Prostate gland (tissue), 2 donors: ENCODE results near the gene MANBA. TPM values are rescaled to one million over a fixed set of nuclear protein-coding genes. Genes with fewer than 3 reads are reported as not detected.

Experiments
- DNase-seq: peaks from one replicate; pipeline ENCODE4 v3.0.0-alpha.2; 2019; ENCODE audit warnings: low spot score
- H3K27ac ChIP-seq, 2 donors: fragments of 200-600 bp; sonication (generic); 2 replicates each; pipeline ENCODE4 v1.5.1; 2017 to 2019
- H3K27me3 ChIP-seq: fragments of 200-600 bp; sonication (generic); replicated peaks from 2 replicates; pipeline ENCODE4 v1.5.1; 2019; ENCODE audit not compliant: insufficient read depth
- H3K36me3 ChIP-seq, 2 donors: fragments of 200-600 bp; sonication (generic); 1 replicate in 1 of 2; 2 replicates in 1 of 2; pipeline versions ENCODE4 v1.5.1 to v1.8.1; 2017 to 2019
- H3K4me1 ChIP-seq: fragments of 200-600 bp; sonication (generic); replicated peaks from 2 replicates; pipeline ENCODE4 v1.5.1; 2019
- H3K4me3 ChIP-seq, 2 donors: fragments of 200-600 bp; sonication (generic); 2 replicates each; pipeline ENCODE4 v1.5.1; 2017 to 2019
- H3K9me3 ChIP-seq: fragments of 200-600 bp; sonication (generic); 2 replicates; pipeline ENCODE4 v1.5.1; 2017
- POLR2A ChIP-seq: fragments of 450-650 bp; IDR thresholded peaks from one replicate; pipeline ENCODE4 v1.6.1; 2016; ENCODE audit warnings: antibody characterized with exemption, mild to moderate bottlenecking
- POLR2AphosphoS5 ChIP-seq: sonication (generic); formaldehyde crosslinking; IDR thresholded peaks from one replicate; pipeline ENCODE4 v1.6.1; 2017; ENCODE audit warnings: antibody characterized with exemption
- WGBS: methylation state at CpG from one replicate; pipeline ENCODE4 v1.1.5; 2018; 5-methylcytosine and 5-hydroxymethylcytosine counted together
- intact Hi-C: fragments of 100-400 bp; cut with DNase I; formaldehyde crosslinking; loops from one replicate; pipeline ENCODE4 v1.14.2; 2022
- total RNA-seq, 2 donors: library from RNA; depleted of rRNA; stranded (reverse); fragments of >200 nt; gene quantifications; one replicate each; pipeline ENCODE4 v1.1.0, GENCODE V29; 2016
- TF ChIP-seq, protein P1 (sequence below), 4 experiments: fragments of 200-600 bp in 2 of 4; fragments of 450-650 bp in 2 of 4; sonication (generic) in 2 of 4; IDR thresholded peaks; 1 replicate in 3 of 4; 2 replicates in 1 of 4; pipeline ENCODE4 v1.5.1; 2016 to 2019; ENCODE audit warnings: antibody characterized with exemption in 4 of 4, mild to moderate bottlenecking in 2 of 4, moderate library complexity in 2 of 4

The MANBA gene
- total RNA-seq, 2 donors from 2014 or later = 29.7 to 41.6 TPM

DNA sequence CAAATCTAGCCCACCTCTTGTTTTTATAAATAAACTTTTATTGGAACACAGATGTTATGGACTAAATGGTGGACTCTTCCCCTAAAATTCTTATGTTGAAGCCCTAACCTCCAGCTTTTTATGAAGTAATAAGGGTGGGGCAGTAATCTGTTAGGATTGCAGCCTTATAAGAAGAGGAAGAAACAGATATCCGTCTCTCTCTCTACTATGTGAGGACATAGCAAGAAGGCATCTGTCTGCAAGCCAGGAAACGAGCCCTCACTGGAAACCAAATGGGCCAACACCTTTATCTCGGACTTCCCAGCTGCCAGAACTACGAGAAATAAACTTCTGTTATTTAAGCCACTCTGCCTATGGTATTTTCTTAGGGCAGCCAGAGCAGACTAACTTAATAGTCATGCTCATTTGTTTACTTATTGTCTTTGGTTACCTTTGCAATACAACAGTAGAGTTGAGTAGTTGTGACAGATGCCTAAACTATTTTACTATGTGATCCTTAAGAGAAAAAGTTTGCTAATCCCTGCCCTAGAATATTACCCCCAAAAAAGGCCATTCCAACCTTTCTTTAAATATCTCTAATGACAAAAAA, 67.4 kb downstream of the MANBA start:
- 86% methylated on average over 4 of the region's 4 CpGs for WGBS
- Histone ChIP-seq H3K27me3 (no peaks in the 10 kb centered on the region), H3K27ac (no peak overlapping the region), H3K4me3 (no peak overlapping the region), H3K36me3 (no peaks in the 10 kb centered on the region), H3K4me1 (no peaks in the 10 kb centered on the region), H3K9me3 (no peaks in the 10 kb centered on the region)
- no peak for TF ChIP-seq POLR2AphosphoS5
- TF ChIP-seq, protein P1, sequence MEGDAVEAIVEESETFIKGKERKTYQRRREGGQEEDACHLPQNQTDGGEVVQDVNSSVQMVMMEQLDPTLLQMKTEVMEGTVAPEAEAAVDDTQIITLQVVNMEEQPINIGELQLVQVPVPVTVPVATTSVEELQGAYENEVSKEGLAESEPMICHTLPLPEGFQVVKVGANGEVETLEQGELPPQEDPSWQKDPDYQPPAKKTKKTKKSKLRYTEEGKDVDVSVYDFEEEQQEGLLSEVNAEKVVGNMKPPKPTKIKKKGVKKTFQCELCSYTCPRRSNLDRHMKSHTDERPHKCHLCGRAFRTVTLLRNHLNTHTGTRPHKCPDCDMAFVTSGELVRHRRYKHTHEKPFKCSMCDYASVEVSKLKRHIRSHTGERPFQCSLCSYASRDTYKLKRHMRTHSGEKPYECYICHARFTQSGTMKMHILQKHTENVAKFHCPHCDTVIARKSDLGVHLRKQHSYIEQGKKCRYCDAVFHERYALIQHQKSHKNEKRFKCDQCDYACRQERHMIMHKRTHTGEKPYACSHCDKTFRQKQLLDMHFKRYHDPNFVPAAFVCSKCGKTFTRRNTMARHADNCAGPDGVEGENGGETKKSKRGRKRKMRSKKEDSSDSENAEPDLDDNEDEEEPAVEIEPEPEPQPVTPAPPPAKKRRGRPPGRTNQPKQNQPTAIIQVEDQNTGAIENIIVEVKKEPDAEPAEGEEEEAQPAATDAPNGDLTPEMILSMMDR (IDR thresholded peaks at IDR 0.05) = no peak
- no peak for TF ChIP-seq POLR2A
- intact Hi-C loops = no loop called here
- no peak for DNase-seq

DNA sequence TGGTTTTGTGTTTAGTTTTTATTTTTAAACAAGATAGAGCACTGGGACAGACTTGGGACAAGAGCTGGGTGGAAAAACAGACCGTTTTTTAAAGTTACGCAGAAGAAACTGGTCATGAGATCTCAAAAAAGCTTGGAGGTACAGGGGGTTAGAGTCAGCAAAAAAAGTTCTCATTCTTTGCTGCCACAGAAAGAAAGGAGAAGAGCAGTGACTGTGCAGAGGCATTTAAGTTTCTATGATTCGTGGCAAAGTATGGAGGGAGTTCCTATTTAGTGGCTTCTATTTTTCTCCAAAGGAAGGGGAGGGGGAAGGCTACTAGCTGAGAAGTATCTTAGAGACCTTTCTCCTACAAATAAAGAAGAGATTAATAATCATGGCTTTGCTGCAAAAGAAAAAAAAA, 68.3 kb downstream of the MANBA start:
- Histone ChIP-seq H3K4me3 (no peak overlapping the region), H3K27me3 (no peaks in the 10 kb centered on the region), H3K9me3 (no peaks in the 10 kb centered on the region), H3K36me3 (no peaks in the 10 kb centered on the region), H3K4me1 (no peaks in the 10 kb centered on the region), H3K27ac (no peak overlapping the region)
- no peak for TF ChIP-seq POLR2A
- TF ChIP-seq POLR2AphosphoS5 = no peak
- TF ChIP-seq, protein P1 (IDR thresholded peaks at IDR 0.05) = no peak
- 82% methylated on average over 3 of the region's 3 CpGs for WGBS
- no peak for DNase-seq
- intact Hi-C loops = no loop called here

DNA sequence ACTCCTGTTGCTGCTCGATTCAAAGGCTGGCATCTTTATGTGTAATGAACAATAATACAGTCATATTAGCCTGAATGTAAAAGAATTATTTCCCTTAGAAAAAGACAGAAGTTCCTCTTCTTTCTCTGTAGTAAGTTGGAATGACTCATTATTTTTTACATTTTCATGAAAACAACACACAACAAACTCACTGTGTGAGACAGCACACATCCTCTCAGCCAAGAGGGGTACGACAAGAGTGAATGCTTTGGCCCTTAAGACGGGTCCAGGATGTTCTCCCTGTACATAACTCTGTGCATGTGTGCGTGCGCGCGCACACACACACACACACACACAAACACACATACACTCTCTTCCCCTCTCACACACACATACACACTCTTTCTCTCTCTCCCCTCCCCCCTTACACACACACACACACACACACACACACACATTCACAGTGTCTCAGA, 72.8 kb downstream of the MANBA start:
- intact Hi-C loops = no loop called here
- WGBS = 91% methylated on average over 7 of the region's 7 CpGs
- H3K4me3 ChIP-seq = no peak overlapping the region
- TF ChIP-seq, protein P1 (IDR thresholded peaks at IDR 0.05) = no peak
- TF ChIP-seq POLR2A (no peak), POLR2AphosphoS5 (no peak)
- no peak for DNase-seq
- no peaks in the 10 kb centered on the region for H3K4me1 ChIP-seq
- no peaks in the 10 kb centered on the region for H3K27me3 ChIP-seq
- H3K27ac ChIP-seq = no peak overlapping the region
- H3K36me3 ChIP-seq = no peaks in the 10 kb centered on the region
- no peaks in the 10 kb centered on the region for H3K9me3 ChIP-seq

DNA sequence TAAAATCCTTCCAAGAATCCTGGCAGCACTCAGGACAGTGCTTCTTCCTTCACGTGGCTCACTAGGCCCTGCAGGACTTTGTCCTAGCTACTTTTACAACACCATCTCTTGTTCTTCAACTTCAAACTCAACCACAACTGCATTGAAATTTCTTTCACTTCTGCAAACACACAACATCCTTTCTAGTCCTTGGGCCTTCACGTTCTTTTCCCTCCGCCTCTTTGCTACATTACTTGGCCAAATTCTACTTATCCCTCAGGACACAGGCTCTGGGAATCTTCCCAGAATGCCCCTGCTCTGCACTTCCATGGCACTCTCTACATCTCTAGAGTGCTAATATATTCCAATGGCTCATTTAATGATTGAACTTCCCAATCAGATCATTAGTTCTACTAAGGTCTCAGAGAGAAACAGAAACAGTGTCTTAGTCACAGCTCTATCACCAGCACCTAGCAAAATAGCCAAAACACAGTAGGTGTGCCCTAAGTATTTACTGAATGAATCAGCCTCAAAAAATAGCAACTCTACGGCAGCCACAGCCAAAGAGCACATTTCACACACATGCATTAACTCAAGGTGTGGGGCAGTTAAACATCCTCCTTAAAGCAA, 73.3 kb downstream of the MANBA start:
- Histone ChIP-seq H3K4me3 (no peak overlapping the region), H3K27ac (no peak overlapping the region), H3K27me3 (no peaks in the 10 kb centered on the region), H3K4me1 (no peaks in the 10 kb centered on the region), H3K9me3 (no peaks in the 10 kb centered on the region), H3K36me3 (no peaks in the 10 kb centered on the region)
- TF ChIP-seq POLR2A = no peak
- no peak for DNase-seq
- WGBS = 85% methylated on average over 4 of the region's 4 CpGs
- intact Hi-C loops = no loop called here

DNA sequence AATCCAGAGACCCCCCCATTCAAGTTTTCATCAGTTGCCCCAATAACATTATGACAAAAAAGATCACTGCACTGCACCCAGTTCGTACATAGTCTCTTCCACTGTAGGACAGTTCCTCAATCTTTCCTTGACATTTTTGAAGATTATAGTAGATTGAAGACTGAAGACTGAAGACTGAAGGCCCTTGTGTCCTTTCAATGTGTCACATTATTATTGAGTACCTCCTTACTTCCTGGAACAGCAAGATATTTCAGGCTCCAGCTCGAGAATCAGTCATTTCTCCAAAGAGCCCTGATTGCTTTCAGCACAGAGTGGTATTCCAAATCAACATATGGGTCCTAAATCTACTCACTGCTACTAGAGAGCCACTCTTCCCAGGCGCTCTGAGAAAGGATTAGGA, 75.0 kb downstream of the MANBA start:
- Histone ChIP-seq H3K4me1 (no peaks in the 10 kb centered on the region), H3K36me3 (no peaks in the 10 kb centered on the region), H3K27me3 (no peaks in the 10 kb centered on the region), H3K9me3 (no peaks in the 10 kb centered on the region), H3K4me3 (no peak overlapping the region), H3K27ac (no peak overlapping the region)
- intact Hi-C loops = no loop called here
- WGBS = 91% methylated on average over 3 of the region's 3 CpGs
- no peak for DNase-seq
- no peak for TF ChIP-seq POLR2A
- TF ChIP-seq, protein P1 (IDR thresholded peaks at IDR 0.05) = no peak
- no peak for TF ChIP-seq POLR2AphosphoS5
